WTC11 (cell line): ENCODE measurements around the gene USP48. TPM values are rescaled to one million over a fixed set of nuclear protein-coding genes. Genes with fewer than 3 reads are reported as not detected.

ENCODE experiments used
- ATAC-seq: fragments of 200-7000 bp; cut with Tn5 transposase; 2 replicates; pipeline ENCODE4 v1.10.0; 2021; ENCODE audit warnings: mild to moderate bottlenecking, moderate library complexity
- CTCF ChIA-PET: fragments of 300-600 bp; sonication (Branson Sonifier 250); formaldehyde crosslinking; loops from one replicate; lab custom pipeline; 2021; ENCODE audit warnings: antibody characterized with exemption; lab: Charles Lee
- POLR2A ChIA-PET: fragments of 350-600 bp; sonication (Branson Sonifier 250); formaldehyde crosslinking; loops from one replicate; lab custom pipeline; 2021; ENCODE audit warnings: antibody characterized with exemption; lab: Charles Lee
- DNase-seq: peaks from one replicate; pipeline ENCODE4 v3.0.0; 2021; ENCODE audit warnings: low spot score
- H3K27ac Mint-ChIP-seq: 2 replicates; pipeline ENCODE4 v1.8.0; 2021; ENCODE audit warnings: mixed read lengths
- H3K27me3 Mint-ChIP-seq: 2 replicates; pipeline ENCODE4 v1.8.0; 2021; ENCODE audit warnings: low read depth, mild to moderate bottlenecking, moderate library complexity, mixed read lengths
- H3K36me3 Mint-ChIP-seq: 2 replicates; pipeline ENCODE4 v1.8.0; 2021; ENCODE audit warnings: mixed read lengths
- H3K4me1 Mint-ChIP-seq: 2 replicates; pipeline ENCODE4 v1.8.0; 2022; ENCODE audit warnings: mixed read lengths
- H3K4me3 Mint-ChIP-seq: 2 replicates; pipeline ENCODE4 v1.8.0; 2021; ENCODE audit warnings: mild to moderate bottlenecking, moderate library complexity, mixed read lengths
- H3K9me3 Mint-ChIP-seq: 2 replicates; pipeline ENCODE4 v1.8.0; 2021; ENCODE audit warnings: mixed read lengths
- AR ChIP-seq: fragments of 250-450 bp; sonication (Bioruptor Pico); IDR thresholded peaks from 2 replicates; pipeline ENCODE4 v1.9.0; 2021; ENCODE audit warnings: mild to moderate bottlenecking
- ARID4B ChIP-seq: sonication (generic); formaldehyde crosslinking; IDR thresholded peaks from 2 replicates; pipeline ENCODE4 v1.8.0; 2023; ENCODE audit warnings: missing genetic modification reagents, mild to moderate bottlenecking, borderline replicate concordance
- ATF1 ChIP-seq: sonication (generic); formaldehyde crosslinking; IDR thresholded peaks from 2 replicates; pipeline ENCODE4 v1.8.1; 2023; ENCODE audit warnings: mild to moderate bottlenecking, moderate library complexity, missing genetic modification reagents
- CDX4 ChIP-seq: fragments of 250-450 bp; sonication (Bioruptor Pico); IDR thresholded peaks from 2 replicates; pipeline ENCODE4 v1.9.0; 2021; ENCODE audit warnings: moderate library complexity, mild to moderate bottlenecking, inconsistent platforms, borderline replicate concordance
- CREM ChIP-seq: sonication (generic); formaldehyde crosslinking; IDR thresholded peaks from 2 replicates; pipeline ENCODE4 v1.8.1; 2022; ENCODE audit warnings: mild to moderate bottlenecking, missing genetic modification reagents, moderate library complexity
- EMX1 ChIP-seq: fragments of 250-450 bp; sonication (Bioruptor Pico); IDR thresholded peaks from 2 replicates; pipeline ENCODE4 v1.8.0; 2021; ENCODE audit warnings: mild to moderate bottlenecking
- ESRRA ChIP-seq: sonication (generic); formaldehyde crosslinking; IDR thresholded peaks from 2 replicates; pipeline ENCODE4 v1.8.1; 2022; ENCODE audit warnings: mild to moderate bottlenecking, missing genetic modification reagents, borderline replicate concordance
- MXD4 ChIP-seq: fragments of 250-450 bp; sonication (Bioruptor Pico); IDR thresholded peaks from 2 replicates; pipeline ENCODE4 v1.8.0; 2021; ENCODE audit warnings: mild to moderate bottlenecking, moderate library complexity, borderline replicate concordance
- MYBL2 ChIP-seq: sonication (generic); formaldehyde crosslinking; IDR thresholded peaks from 2 replicates; pipeline ENCODE4 v1.8.1; 2023; ENCODE audit warnings: mild to moderate bottlenecking, moderate library complexity, missing genetic modification reagents
- NFYB ChIP-seq: sonication (generic); formaldehyde crosslinking; conservative IDR thresholded peaks from 2 replicates; pipeline ENCODE4 v1.8.0; 2022; ENCODE audit warnings: low read depth, missing genetic modification reagents
- NR1H2 ChIP-seq: sonication (generic); formaldehyde crosslinking; IDR thresholded peaks from 2 replicates; pipeline ENCODE4 v1.9.0; 2021; ENCODE audit warnings: mild to moderate bottlenecking, moderate library complexity, missing genetic modification reagents
- SMAD3 ChIP-seq: sonication (generic); formaldehyde crosslinking; IDR thresholded peaks from 2 replicates; pipeline ENCODE4 v1.8.0; 2022; ENCODE audit warnings: missing genetic modification reagents, mild to moderate bottlenecking, borderline replicate concordance
- SMAD4 ChIP-seq: sonication (generic); formaldehyde crosslinking; IDR thresholded peaks from 2 replicates; pipeline ENCODE4 v1.8.0; 2022; ENCODE audit warnings: mild to moderate bottlenecking, missing genetic modification reagents
- TCF7 ChIP-seq: sonication (generic); formaldehyde crosslinking; IDR thresholded peaks from 2 replicates; pipeline ENCODE4 v1.8.0; 2022; ENCODE audit warnings: mild to moderate bottlenecking, low read depth, missing genetic modification reagents, moderate library complexity
- TEAD1 ChIP-seq: sonication (generic); formaldehyde crosslinking; IDR thresholded peaks from 2 replicates; pipeline ENCODE4 v1.8.0; 2022; ENCODE audit warnings: mild to moderate bottlenecking, missing genetic modification reagents
- USF1 ChIP-seq: sonication (generic); formaldehyde crosslinking; IDR thresholded peaks from 2 replicates; pipeline ENCODE4 v1.8.0; 2022; ENCODE audit warnings: mild to moderate bottlenecking, missing genetic modification reagents
- ZMAT4 ChIP-seq: fragments of 250-450 bp; sonication (Bioruptor Pico); IDR thresholded peaks from 2 replicates; pipeline ENCODE4 v1.9.0; 2021; ENCODE audit warnings: mild to moderate bottlenecking
- ZNF671 ChIP-seq: fragments of 250-450 bp; sonication (Bioruptor Pico); IDR thresholded peaks from 2 replicates; pipeline ENCODE4 v1.8.0; 2021; ENCODE audit warnings: mild to moderate bottlenecking
- total RNA-seq: library from RNA; stranded (reverse); gene quantifications from 3 replicates; pipeline ENCODE4 v1.2.3, GENCODE V29; 2021
- TF ChIP-seq, protein P1 (sequence below): sonication (generic); formaldehyde crosslinking; IDR thresholded peaks from 2 replicates; pipeline ENCODE4 v1.8.1; 2022; ENCODE audit warnings: missing genetic modification reagents, borderline replicate concordance

Gene USP48
- total RNA-seq, 1 experiment from 2014 or later, result 86.9 TPM

DNA sequence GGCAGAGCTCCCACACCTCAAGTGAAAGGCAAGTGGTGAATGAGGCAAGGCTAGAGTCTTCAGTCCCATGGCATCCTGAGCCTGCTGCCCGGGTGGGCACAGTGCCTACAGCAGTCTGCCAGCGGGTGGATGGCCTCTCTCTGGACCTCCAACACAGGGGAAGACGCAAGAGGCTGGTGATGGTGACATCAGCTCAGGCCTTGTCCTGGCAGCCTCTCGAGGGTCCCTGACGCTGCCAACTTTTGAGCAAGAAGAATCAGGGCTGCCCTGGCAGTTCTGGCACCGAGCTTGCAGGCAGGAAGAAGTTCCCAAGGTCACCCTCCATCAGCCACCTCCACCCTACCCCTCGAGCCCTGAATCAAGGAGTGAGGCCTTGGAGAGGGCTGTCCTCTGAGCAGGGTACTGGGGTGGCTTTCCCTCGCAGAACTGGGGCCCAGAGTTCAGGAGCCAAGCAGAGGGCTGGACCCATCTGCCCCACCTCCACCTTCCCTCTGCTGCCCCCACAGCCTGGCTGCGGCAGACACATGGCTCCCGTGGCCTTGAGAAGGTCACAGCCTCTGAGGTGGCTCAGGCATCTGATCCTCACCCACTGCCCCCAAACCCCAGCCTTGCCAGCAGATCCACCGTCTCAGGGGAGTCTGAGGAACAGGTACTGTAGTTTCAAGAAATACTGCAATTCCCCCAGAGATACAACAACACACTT, 119.5 kb downstream of the USP48 start:
- H3K27me3 Mint-ChIP-seq, result peaks cover 38% of the 10 kb centered on the region
- no peaks in the 10 kb centered on the region for H3K9me3 Mint-ChIP-seq
- peaks cover 15% of the 10 kb centered on the region for H3K4me1 Mint-ChIP-seq
- H3K36me3 Mint-ChIP-seq, result no peaks in the 10 kb centered on the region
- DNase-seq, result no peak
- ATAC-seq, result peak; percentile 13
- CTCF ChIA-PET, result interaction anchor here (0.6 to 1.5 kb wide), 3 partner anchors 8 to 360 kb away, joined by 3 to 4 read pairs (median 4); no protein-coding TSS in a partner anchor
- H3K27ac Mint-ChIP-seq, result no peak overlapping the region
- no peak overlapping the region for H3K4me3 Mint-ChIP-seq
- POLR2A ChIA-PET, result no interaction called here
- TF ChIP-seq TCF7 (no peak), CREM (CRISPR knock-in tag) (no peak), TEAD1 (CRISPR knock-in tag) (no peak), NFYB (no peak), ARID4B (CRISPR knock-in tag) (no peak), NR1H2 (CRISPR knock-in tag) (no peak), ATF1 (CRISPR knock-in tag) (no peak), SMAD3 (CRISPR knock-in tag) (no peak), ZMAT4 (CRISPR knock-in tag) (no peak), SMAD4 (CRISPR knock-in tag) (no peak), ZNF671 (no peak), AR (CRISPR knock-in tag) (no peak), MYBL2 (no peak), EMX1 (no peak), CDX4 (no peak), ESRRA (CRISPR knock-in tag) (no peak), MXD4 (CRISPR knock-in tag) (no peak), USF1 (no peak)
- TF ChIP-seq, protein P1, sequence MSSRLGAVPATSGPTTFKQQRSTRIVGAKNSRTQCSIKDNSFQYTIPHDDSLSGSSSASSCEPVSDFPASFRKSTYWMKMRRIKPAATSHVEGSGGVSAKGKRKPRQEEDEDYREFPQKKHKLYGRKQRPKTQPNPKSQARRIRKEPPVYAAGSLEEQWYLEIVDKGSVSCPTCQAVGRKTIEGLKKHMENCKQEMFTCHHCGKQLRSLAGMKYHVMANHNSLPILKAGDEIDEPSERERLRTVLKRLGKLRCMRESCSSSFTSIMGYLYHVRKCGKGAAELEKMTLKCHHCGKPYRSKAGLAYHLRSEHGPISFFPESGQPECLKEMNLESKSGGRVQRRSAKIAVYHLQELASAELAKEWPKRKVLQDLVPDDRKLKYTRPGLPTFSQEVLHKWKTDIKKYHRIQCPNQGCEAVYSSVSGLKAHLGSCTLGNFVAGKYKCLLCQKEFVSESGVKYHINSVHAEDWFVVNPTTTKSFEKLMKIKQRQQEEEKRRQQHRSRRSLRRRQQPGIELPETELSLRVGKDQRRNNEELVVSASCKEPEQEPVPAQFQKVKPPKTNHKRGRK (CRISPR knock-in tag), result no peak
